ENCODE data around the gene MAGI1.

- TF ChIP-seq, protein P1, sequence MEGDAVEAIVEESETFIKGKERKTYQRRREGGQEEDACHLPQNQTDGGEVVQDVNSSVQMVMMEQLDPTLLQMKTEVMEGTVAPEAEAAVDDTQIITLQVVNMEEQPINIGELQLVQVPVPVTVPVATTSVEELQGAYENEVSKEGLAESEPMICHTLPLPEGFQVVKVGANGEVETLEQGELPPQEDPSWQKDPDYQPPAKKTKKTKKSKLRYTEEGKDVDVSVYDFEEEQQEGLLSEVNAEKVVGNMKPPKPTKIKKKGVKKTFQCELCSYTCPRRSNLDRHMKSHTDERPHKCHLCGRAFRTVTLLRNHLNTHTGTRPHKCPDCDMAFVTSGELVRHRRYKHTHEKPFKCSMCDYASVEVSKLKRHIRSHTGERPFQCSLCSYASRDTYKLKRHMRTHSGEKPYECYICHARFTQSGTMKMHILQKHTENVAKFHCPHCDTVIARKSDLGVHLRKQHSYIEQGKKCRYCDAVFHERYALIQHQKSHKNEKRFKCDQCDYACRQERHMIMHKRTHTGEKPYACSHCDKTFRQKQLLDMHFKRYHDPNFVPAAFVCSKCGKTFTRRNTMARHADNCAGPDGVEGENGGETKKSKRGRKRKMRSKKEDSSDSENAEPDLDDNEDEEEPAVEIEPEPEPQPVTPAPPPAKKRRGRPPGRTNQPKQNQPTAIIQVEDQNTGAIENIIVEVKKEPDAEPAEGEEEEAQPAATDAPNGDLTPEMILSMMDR (conservative IDR thresholded peaks at IDR 0.05): no peak
- TF ChIP-seq ZFX (IDR thresholded peaks at IDR 0.05): no peak
Observed at GRCh38 chr3:65875393-65876027, 163.2 kb downstream of the MAGI1 start.

Data from C4-2B (cell line).